Mucosa of stomach (tissue), 1 donor: ENCODE data around the gene ACBD6.

Experiments used
- H3K27me3 ChIP-seq: one replicate; pipeline ENCODE4 v1.7.0; 2013; ENCODE audit warnings: mild to moderate bottlenecking, low read length; ENCODE audit not compliant: control insufficient read depth, insufficient read depth
- H3K36me3 ChIP-seq: one replicate; pipeline ENCODE4 v1.7.0; 2013; ENCODE audit warnings: low read length; ENCODE audit not compliant: control insufficient read depth, insufficient read depth
- H3K4me1 ChIP-seq: one replicate; pipeline ENCODE4 v1.7.0; 2013; ENCODE audit warnings: mild to moderate bottlenecking, low read length; ENCODE audit not compliant: control insufficient read depth, insufficient read depth
- H3K4me3 ChIP-seq: one replicate; pipeline ENCODE4 v1.7.0; 2013; ENCODE audit warnings: low read length
- H3K9ac ChIP-seq: one replicate; pipeline ENCODE4 v1.7.0; 2013; ENCODE audit warnings: mild to moderate bottlenecking, low read length, moderate library complexity
- H3K9me3 ChIP-seq: one replicate; pipeline ENCODE4 v1.7.0; 2013; ENCODE audit warnings: mild to moderate bottlenecking, low read length, moderate library complexity; ENCODE audit not compliant: control insufficient read depth
- donor health status: Pancreatic carcinoma.

ACBD6 gene

GRCh38 chr1:180290265-180291001 is 211.9 kb downstream of the ACBD6 start:
- H3K4me3 ChIP-seq: no peak overlapping the region
- no peaks in the 10 kb centered on the region for H3K4me1 ChIP-seq
- no peaks in the 10 kb centered on the region for H3K36me3 ChIP-seq
- H3K9me3 ChIP-seq: no peaks in the 10 kb centered on the region
- no peak overlapping the region for H3K9ac ChIP-seq
- H3K27me3 ChIP-seq: no peaks in the 10 kb centered on the region

GRCh38 chr1:180288940-180289339 is 213.4 kb downstream of the ACBD6 start:
- Histone ChIP-seq H3K36me3 (no peaks in the 10 kb centered on the region), H3K4me1 (no peaks in the 10 kb centered on the region), H3K27me3 (no peaks in the 10 kb centered on the region), H3K4me3 (no peak overlapping the region), H3K9ac (no peak overlapping the region), H3K9me3 (no peaks in the 10 kb centered on the region)

GRCh38 chr1:180287988-180288705 is 214.2 kb downstream of the ACBD6 start:
- Histone ChIP-seq H3K36me3 (no peaks in the 10 kb centered on the region), H3K4me3 (no peak overlapping the region), H3K4me1 (no peaks in the 10 kb centered on the region), H3K9me3 (no peaks in the 10 kb centered on the region), H3K27me3 (no peaks in the 10 kb centered on the region), H3K9ac (no peak overlapping the region)

- Histone ChIP-seq H3K9me3 (no peaks in the 10 kb centered on the region), H3K27me3 (no peaks in the 10 kb centered on the region), H3K4me1 (no peaks in the 10 kb centered on the region), H3K9ac (no peak overlapping the region), H3K4me3 (no peak overlapping the region), H3K36me3 (no peaks in the 10 kb centered on the region)
Observed at GRCh38 chr1:180286417-180286816, 216.0 kb downstream of the ACBD6 start.

GRCh38 chr1:180283098-180283497 is 219.3 kb downstream of the ACBD6 start:
- H3K4me1 ChIP-seq: no peaks in the 10 kb centered on the region
- H3K9ac ChIP-seq: no peak overlapping the region
- H3K36me3 ChIP-seq: no peaks in the 10 kb centered on the region
- no peaks in the 10 kb centered on the region for H3K27me3 ChIP-seq
- no peaks in the 10 kb centered on the region for H3K9me3 ChIP-seq
- no peak overlapping the region for H3K4me3 ChIP-seq

- Histone ChIP-seq H3K9me3 (no peaks in the 10 kb centered on the region), H3K4me3 (no peak overlapping the region), H3K4me1 (no peaks in the 10 kb centered on the region), H3K9ac (no peak overlapping the region), H3K36me3 (no peaks in the 10 kb centered on the region), H3K27me3 (no peaks in the 10 kb centered on the region)
Observed at GRCh38 chr1:180282401-180283044, 219.9 kb downstream of the ACBD6 start.

- no peaks in the 10 kb centered on the region for H3K27me3 ChIP-seq
- no peaks in the 10 kb centered on the region for H3K4me1 ChIP-seq
- no peaks in the 10 kb centered on the region for H3K9me3 ChIP-seq
- no peak overlapping the region for H3K9ac ChIP-seq
- no peaks in the 10 kb centered on the region for H3K36me3 ChIP-seq
- H3K4me3 ChIP-seq: no peak overlapping the region
Observed at GRCh38 chr1:180281490-180281889, 220.9 kb downstream of the ACBD6 start.

- Histone ChIP-seq H3K4me1 (no peaks in the 10 kb centered on the region), H3K9ac (no peak overlapping the region), H3K27me3 (no peaks in the 10 kb centered on the region), H3K4me3 (no peak overlapping the region), H3K36me3 (no peaks in the 10 kb centered on the region), H3K9me3 (no peaks in the 10 kb centered on the region)
Observed at GRCh38 chr1:180280617-180281016, 221.8 kb downstream of the ACBD6 start.

GRCh38 chr1:180279651-180280050 is 222.7 kb downstream of the ACBD6 start:
- Histone ChIP-seq H3K9ac (no peak overlapping the region), H3K9me3 (no peaks in the 10 kb centered on the region), H3K27me3 (no peaks in the 10 kb centered on the region), H3K4me1 (no peaks in the 10 kb centered on the region), H3K36me3 (no peaks in the 10 kb centered on the region), H3K4me3 (no peak overlapping the region)

GRCh38 chr1:180278596-180279395 is 223.6 kb downstream of the ACBD6 start:
- no peaks in the 10 kb centered on the region for H3K27me3 ChIP-seq
- no peak overlapping the region for H3K9ac ChIP-seq
- no peak overlapping the region for H3K4me3 ChIP-seq
- H3K4me1 ChIP-seq: no peaks in the 10 kb centered on the region
- peaks cover 5% of the 10 kb centered on the region for H3K36me3 ChIP-seq
- no peaks in the 10 kb centered on the region for H3K9me3 ChIP-seq

- Histone ChIP-seq H3K36me3 (peaks cover 6% of the 10 kb centered on the region), H3K4me3 (no peak overlapping the region), H3K27me3 (no peaks in the 10 kb centered on the region), H3K4me1 (no peaks in the 10 kb centered on the region), H3K9ac (no peak overlapping the region), H3K9me3 (no peaks in the 10 kb centered on the region)
Observed at GRCh38 chr1:180278194-180278515, 224.2 kb downstream of the ACBD6 start.
